Neutrophil (primary cell): ENCODE results near the gene CSNK2B.

ENCODE experiments used
- H3K27ac ChIP-seq: fragments of 200-600 bp; sonication (generic); 2 replicates; pipeline ENCODE4 v1.5.1; 2016; ENCODE audit warnings: mild to moderate bottlenecking, moderate library complexity
- H3K27me3 ChIP-seq: fragments of 200-600 bp; sonication (generic); 2 replicates; pipeline ENCODE4 v1.6.0; 2016; ENCODE audit warnings: mild to moderate bottlenecking
- H3K36me3 ChIP-seq: fragments of 200-600 bp; sonication (generic); 2 replicates; pipeline ENCODE4 v1.5.1; 2017
- H3K4me1 ChIP-seq, 2 experiments: fragments of 200-600 bp in 1 of 2; sonication (generic) in 1 of 2; 1 replicate in 1 of 2; 2 replicates in 1 of 2; pipeline versions ENCODE4 v1.5.1 to v1.6.1; 2013 to 2016; ENCODE audit warnings: low read depth in 1 of 2, low read length in 1 of 2, mild to moderate bottlenecking in 1 of 2, moderate library complexity in 1 of 2; ENCODE audit not compliant: control insufficient read depth in 1 of 2, insufficient read depth in 1 of 2
- H3K4me3 ChIP-seq, 2 experiments: fragments of 200-600 bp in 1 of 2; sonication (generic) in 1 of 2; 1 replicate in 1 of 2; 2 replicates in 1 of 2; pipeline ENCODE4 v1.5.1; 2013 to 2016; ENCODE audit warnings: low read depth in 1 of 2, low read length in 1 of 2, mild to moderate bottlenecking in 1 of 2, moderate library complexity in 1 of 2
- H3K9me3 ChIP-seq: fragments of 200-600 bp; sonication (generic); 2 replicates; pipeline ENCODE4 v1.5.1; 2016
- TF ChIP-seq, protein P1 (sequence below): fragments of 200-600 bp; sonication (generic); IDR thresholded peaks from 2 replicates; pipeline ENCODE4 v1.5.1; 2016; ENCODE audit warnings: antibody characterized with exemption

CSNK2B gene

GRCh38 chr6:31665501-31666336, at the start of gene CSNK2B:
TSS of gene CSNK2B (plus strand) at chr6:31666080. CDS start at chr6:31666832, 752 bp downstream.
- TF ChIP-seq, protein P1, sequence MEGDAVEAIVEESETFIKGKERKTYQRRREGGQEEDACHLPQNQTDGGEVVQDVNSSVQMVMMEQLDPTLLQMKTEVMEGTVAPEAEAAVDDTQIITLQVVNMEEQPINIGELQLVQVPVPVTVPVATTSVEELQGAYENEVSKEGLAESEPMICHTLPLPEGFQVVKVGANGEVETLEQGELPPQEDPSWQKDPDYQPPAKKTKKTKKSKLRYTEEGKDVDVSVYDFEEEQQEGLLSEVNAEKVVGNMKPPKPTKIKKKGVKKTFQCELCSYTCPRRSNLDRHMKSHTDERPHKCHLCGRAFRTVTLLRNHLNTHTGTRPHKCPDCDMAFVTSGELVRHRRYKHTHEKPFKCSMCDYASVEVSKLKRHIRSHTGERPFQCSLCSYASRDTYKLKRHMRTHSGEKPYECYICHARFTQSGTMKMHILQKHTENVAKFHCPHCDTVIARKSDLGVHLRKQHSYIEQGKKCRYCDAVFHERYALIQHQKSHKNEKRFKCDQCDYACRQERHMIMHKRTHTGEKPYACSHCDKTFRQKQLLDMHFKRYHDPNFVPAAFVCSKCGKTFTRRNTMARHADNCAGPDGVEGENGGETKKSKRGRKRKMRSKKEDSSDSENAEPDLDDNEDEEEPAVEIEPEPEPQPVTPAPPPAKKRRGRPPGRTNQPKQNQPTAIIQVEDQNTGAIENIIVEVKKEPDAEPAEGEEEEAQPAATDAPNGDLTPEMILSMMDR = peak; percentile 49
- Histone ChIP-seq H3K9me3 (no peaks in the 10 kb centered on the region), H3K27ac (peak within 1 kb of the TSS; percentile 96), H3K27me3 (no peaks in the 10 kb centered on the region), H3K4me3 (peak within 1 kb of the TSS; percentile 81 to 97), H3K4me1 (peaks cover 41 to 52% of the 10 kb centered on the region in 2 experiments), H3K36me3 (peaks cover 65% of the 10 kb centered on the region)

GRCh38 chr6:31617010-31617409, 48.9 kb upstream of the CSNK2B start:
- Histone ChIP-seq H3K4me1 (peaks cover 60 to 64% of the 10 kb centered on the region in 2 experiments), H3K27me3 (no peaks in the 10 kb centered on the region), H3K36me3 (no peaks in the 10 kb centered on the region), H3K4me3 (peak overlapping the region in 1 of 2 experiments; percentile 87), H3K9me3 (no peaks in the 10 kb centered on the region), H3K27ac (peak overlapping the region; percentile 98)
- TF ChIP-seq, protein P1 = no peak

DNA sequence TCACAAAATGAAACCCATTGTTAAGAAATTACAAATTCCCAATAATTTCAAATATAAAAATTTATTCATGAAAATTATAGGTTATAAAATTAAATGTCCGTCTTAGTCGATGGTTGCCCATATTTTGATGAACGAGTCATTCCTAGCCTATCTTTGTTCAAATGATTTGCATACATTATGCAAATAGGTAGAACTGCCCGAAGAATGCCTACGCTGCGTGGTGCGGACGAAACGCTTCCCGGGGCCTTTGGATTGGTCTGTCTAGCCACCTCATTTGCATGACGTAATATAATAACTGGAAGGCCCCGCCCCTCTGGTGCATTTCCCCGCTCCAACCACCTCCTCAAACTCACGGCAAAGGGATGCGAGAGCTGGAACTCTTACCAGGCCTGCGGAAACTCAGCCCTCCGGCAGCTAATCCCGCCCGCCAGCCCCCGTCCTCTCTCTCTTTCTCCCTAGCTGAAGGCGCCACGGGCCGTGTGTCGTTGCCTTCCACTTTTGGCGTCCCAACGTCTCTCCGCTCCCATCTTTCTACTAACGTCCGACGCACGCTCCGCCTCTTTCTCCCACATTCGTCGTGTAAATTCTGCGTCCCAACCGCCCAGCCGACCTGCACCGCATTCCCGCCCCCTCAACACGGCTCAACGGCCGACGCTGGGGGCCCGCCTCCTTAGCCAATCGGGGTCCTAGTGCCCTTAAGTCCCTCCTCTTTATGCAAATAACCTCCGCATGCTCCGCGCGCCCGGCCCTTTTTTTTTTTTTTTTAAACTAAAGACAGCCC, 45.9 kb upstream of the CSNK2B start:
- peak overlapping the region; percentile 73 to 99 for H3K4me3 ChIP-seq
- H3K9me3 ChIP-seq = no peaks in the 10 kb centered on the region
- H3K4me1 ChIP-seq = peaks cover 57 to 58% of the 10 kb centered on the region in 2 experiments
- H3K36me3 ChIP-seq = peaks cover 17% of the 10 kb centered on the region
- peak overlapping the region; percentile 99 for H3K27ac ChIP-seq
- TF ChIP-seq, protein P1 = peak; percentile 42
- no peaks in the 10 kb centered on the region for H3K27me3 ChIP-seq

- TF ChIP-seq, protein P1 = no peak
- peak within 1 kb of the TSS; percentile 99 for H3K27ac ChIP-seq
- H3K36me3 ChIP-seq = peaks cover 24% of the 10 kb centered on the region
- no peaks in the 10 kb centered on the region for H3K9me3 ChIP-seq
- no peaks in the 10 kb centered on the region for H3K27me3 ChIP-seq
- H3K4me3 ChIP-seq = peak within 1 kb of the TSS; percentile 73 to 99
- peaks cover 49 to 50% of the 10 kb centered on the region in 2 experiments for H3K4me1 ChIP-seq
Observed at GRCh38 chr6:31620586-31621319, 45.1 kb upstream of the CSNK2B start, which contains the start of gene PRRC2A. TSS of gene PRRC2A (plus strand) at chr6:31620715. CDS start at chr6:31622790, 2,075 bp downstream.

DNA sequence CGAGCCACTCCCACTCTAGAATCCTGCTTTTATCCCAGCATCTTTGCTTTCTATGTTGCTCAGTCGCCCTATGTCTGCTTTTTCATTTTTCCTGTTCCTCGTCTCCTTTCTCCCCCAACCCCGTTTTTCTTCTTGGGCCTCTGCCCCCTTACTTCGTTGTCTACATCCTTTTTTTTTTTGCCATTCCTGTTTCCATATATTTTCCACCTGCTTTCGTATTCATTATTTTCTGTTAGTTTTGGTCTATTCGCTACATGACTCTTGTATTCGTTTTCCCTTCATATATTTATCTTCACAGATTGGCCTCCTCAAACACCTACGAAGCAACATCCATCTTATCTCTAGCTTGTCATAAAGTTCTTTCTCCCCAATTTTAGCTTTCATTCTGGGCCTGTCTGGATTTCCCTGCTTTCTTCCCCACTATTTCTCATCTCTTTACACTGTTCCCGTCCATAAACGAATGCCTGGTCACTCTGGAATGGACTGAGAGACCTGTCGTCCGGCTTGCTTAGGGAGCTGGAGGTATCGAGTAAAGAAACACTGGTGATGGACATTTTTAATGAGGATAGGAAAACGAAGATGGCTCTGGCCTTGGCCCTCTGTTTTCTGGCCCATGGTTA, 44.5 kb upstream of the CSNK2B start:
- Histone ChIP-seq H3K4me1 (peaks cover 42 to 43% of the 10 kb centered on the region in 2 experiments), H3K27ac (peak overlapping the region; percentile 99), H3K36me3 (peaks cover 31% of the 10 kb centered on the region), H3K4me3 (peak overlapping the region; percentile 73 to 99), H3K9me3 (no peaks in the 10 kb centered on the region), H3K27me3 (no peaks in the 10 kb centered on the region)
- TF ChIP-seq, protein P1 = no peak
